Measurements from ENCODE around the gene ARL4D.

The ARL4D gene

GRCh38 chr17:43423777-43424455 is 25.1 kb downstream of the ARL4D start:
- DNase-seq (ENCODE audit: low spot score): no peak
- no peak for FAIRE-seq

- DNase-seq (ENCODE audit: low spot score) (no peak), FAIRE-seq (no peak)
These were observed 28.7 kb downstream of the ARL4D start for GRCh38 chr17:43427362-43428043.

GRCh38 chr17:43428524-43428923 is 29.7 kb downstream of the ARL4D start:
- FAIRE-seq (no peak), DNase-seq (ENCODE audit: low spot score) (no peak)

GRCh38 chr17:43430936-43431713 is 32.3 kb downstream of the ARL4D start:
- no peak for FAIRE-seq
- no peak for DNase-seq (ENCODE audit: low spot score)

GRCh38 chr17:43431714-43432523 is 33.1 kb downstream of the ARL4D start:
- FAIRE-seq (no peak), DNase-seq (ENCODE audit: low spot score) (no peak)

- DNase-seq (ENCODE audit: low spot score) (peak; percentile 99), FAIRE-seq (peak; percentile 99)
These were observed 36.1 kb downstream of the ARL4D start for GRCh38 chr17:43434902-43435319.

- DNase-seq (ENCODE audit: low spot score) (no peak), FAIRE-seq (no peak)
These were observed 39.0 kb downstream of the ARL4D start for GRCh38 chr17:43437756-43438155.

- no peak for DNase-seq (ENCODE audit: low spot score)
- FAIRE-seq: no peak
These were observed 39.8 kb downstream of the ARL4D start for GRCh38 chr17:43438626-43439025.

GRCh38 chr17:43439041-43439440 is 40.2 kb downstream of the ARL4D start:
- FAIRE-seq (no peak), DNase-seq (ENCODE audit: low spot score) (no peak)

- DNase-seq (ENCODE audit: low spot score) (peak; percentile 70), FAIRE-seq (peak; percentile 86)
These were observed 43.9 kb downstream of the ARL4D start for GRCh38 chr17:43442711-43443110.

- DNase-seq (ENCODE audit: low spot score): no peak
- no peak for FAIRE-seq
These were observed 44.6 kb downstream of the ARL4D start for GRCh38 chr17:43443381-43443780.

- no peak for DNase-seq (ENCODE audit: low spot score)
- FAIRE-seq: no peak
These were observed 45.6 kb downstream of the ARL4D start for GRCh38 chr17:43444223-43445008.

GRCh38 chr17:43445009-43445589 is 46.3 kb downstream of the ARL4D start:
- no peak for DNase-seq (ENCODE audit: low spot score)
- no peak for FAIRE-seq

GRCh38 chr17:43446773-43447172 is 48.0 kb downstream of the ARL4D start:
- DNase-seq (ENCODE audit: low spot score) (no peak), FAIRE-seq (no peak)

GRCh38 chr17:43448720-43449469 is 50.1 kb downstream of the ARL4D start:
- DNase-seq (ENCODE audit: low spot score) (no peak), FAIRE-seq (no peak)

GRCh38 chr17:43449470-43450248 is 50.9 kb downstream of the ARL4D start:
- FAIRE-seq: peak; percentile 65
- peak; percentile 43 for DNase-seq (ENCODE audit: low spot score)
